ENCODE results near the gene IRAK4.

DNA sequence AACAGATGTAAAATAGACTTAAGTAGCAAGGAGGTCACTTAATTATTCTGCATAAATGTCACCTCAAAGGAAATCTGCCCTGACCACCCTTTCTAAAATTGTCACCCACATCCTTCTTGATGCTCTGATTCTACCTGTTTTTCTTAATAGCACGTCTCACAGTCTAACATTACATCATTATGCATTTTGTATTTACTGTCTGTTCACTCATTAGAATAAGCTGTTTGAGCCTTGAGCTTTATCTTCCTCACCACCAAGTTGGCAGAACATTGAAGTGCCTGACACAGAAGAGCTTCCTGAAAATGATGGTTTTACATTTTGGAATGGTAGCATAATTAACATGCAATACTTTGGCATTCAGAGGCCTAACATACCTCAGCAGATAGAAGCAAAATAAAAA is 68.3 kb downstream of the IRAK4 start:
- TF ChIP-seq POLR2A (IDR thresholded peaks at IDR 0.05): no peak
- TF ChIP-seq, protein P1, sequence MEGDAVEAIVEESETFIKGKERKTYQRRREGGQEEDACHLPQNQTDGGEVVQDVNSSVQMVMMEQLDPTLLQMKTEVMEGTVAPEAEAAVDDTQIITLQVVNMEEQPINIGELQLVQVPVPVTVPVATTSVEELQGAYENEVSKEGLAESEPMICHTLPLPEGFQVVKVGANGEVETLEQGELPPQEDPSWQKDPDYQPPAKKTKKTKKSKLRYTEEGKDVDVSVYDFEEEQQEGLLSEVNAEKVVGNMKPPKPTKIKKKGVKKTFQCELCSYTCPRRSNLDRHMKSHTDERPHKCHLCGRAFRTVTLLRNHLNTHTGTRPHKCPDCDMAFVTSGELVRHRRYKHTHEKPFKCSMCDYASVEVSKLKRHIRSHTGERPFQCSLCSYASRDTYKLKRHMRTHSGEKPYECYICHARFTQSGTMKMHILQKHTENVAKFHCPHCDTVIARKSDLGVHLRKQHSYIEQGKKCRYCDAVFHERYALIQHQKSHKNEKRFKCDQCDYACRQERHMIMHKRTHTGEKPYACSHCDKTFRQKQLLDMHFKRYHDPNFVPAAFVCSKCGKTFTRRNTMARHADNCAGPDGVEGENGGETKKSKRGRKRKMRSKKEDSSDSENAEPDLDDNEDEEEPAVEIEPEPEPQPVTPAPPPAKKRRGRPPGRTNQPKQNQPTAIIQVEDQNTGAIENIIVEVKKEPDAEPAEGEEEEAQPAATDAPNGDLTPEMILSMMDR (IDR thresholded peaks at IDR 0.05): no peak

All from uterus (tissue), 2 donors.